Loucy (cell line): Measurements from ENCODE around the gene NFE2.

ENCODE experiments used
- H2AFZ ChIP-seq: fragments of 200-600 bp; sonication (generic); 2 replicates; pipeline ENCODE4 v1.6.0; 2016; ENCODE audit warnings: antibody characterized with exemption, mild to moderate bottlenecking, low read length, moderate library complexity
- H3F3A ChIP-seq: fragments of 200-600 bp; 2 replicates; pipeline ENCODE4 v1.6.0; 2016; ENCODE audit warnings: antibody characterized with exemption, low read depth, mild to moderate bottlenecking
- H3K27me3 ChIP-seq: fragments of 200-600 bp; sonication (generic); 2 replicates; pipeline ENCODE4 v1.6.1; 2014; ENCODE audit warnings: low read length, mild to moderate bottlenecking; ENCODE audit not compliant: insufficient read depth, poor library complexity, severe bottlenecking
- H3K36me3 ChIP-seq: fragments of 200-600 bp; sonication (generic); 2 replicates; pipeline ENCODE4 v1.6.1; 2016; ENCODE audit warnings: low read length; ENCODE audit not compliant: insufficient read depth
- H3K4me1 ChIP-seq: fragments of 200-600 bp; sonication (generic); 2 replicates; pipeline ENCODE4 v1.5.1; 2014; ENCODE audit warnings: low read length, mild to moderate bottlenecking; ENCODE audit not compliant: insufficient read depth, poor library complexity, severe bottlenecking
- H3K4me2 ChIP-seq: fragments of 200-600 bp; sonication (generic); 2 replicates; pipeline ENCODE4 v1.6.0; 2014; ENCODE audit warnings: antibody characterized with exemption, low read length, low read depth, mild to moderate bottlenecking; ENCODE audit not compliant: poor library complexity, severe bottlenecking
- H3K4me3 ChIP-seq: fragments of 200-600 bp; sonication (generic); 2 replicates; pipeline ENCODE4 v1.5.1; 2014; ENCODE audit warnings: low read length, mild to moderate bottlenecking, mixed read lengths; ENCODE audit not compliant: poor library complexity, severe bottlenecking
- H3K79me2 ChIP-seq: fragments of 200-600 bp; sonication (generic); 2 replicates; pipeline ENCODE4 v1.6.1; 2014; ENCODE audit warnings: low read length; ENCODE audit not compliant: insufficient read depth
- H3K9ac ChIP-seq: fragments of 200-600 bp; sonication (generic); 2 replicates; pipeline ENCODE4 v1.6.0; 2014; ENCODE audit warnings: mild to moderate bottlenecking, low read depth, low read length, moderate library complexity; ENCODE audit not compliant: poor library complexity, severe bottlenecking
- H3K9me2 ChIP-seq: fragments of 200-600 bp; sonication (generic); replicated peaks from 2 replicates; pipeline ENCODE4 v1.6.1; 2016; ENCODE audit warnings: low read depth, low read length, mixed read lengths
- H3K9me3 ChIP-seq: fragments of 200-600 bp; sonication (generic); 2 replicates; pipeline ENCODE4 v1.6.1; 2014; ENCODE audit warnings: mild to moderate bottlenecking, antibody characterized with exemption, low read length, low read depth; ENCODE audit not compliant: insufficient read depth
- H4K20me1 ChIP-seq: fragments of 200-600 bp; sonication (generic); 2 replicates; pipeline ENCODE4 v1.6.0; 2014; ENCODE audit warnings: antibody characterized with exemption, low read length, mild to moderate bottlenecking; ENCODE audit not compliant: insufficient read depth, poor library complexity, severe bottlenecking
- EZH2phosphoT487 ChIP-seq: fragments of 200-600 bp; IDR thresholded peaks from 2 replicates; pipeline ENCODE4 v1.6.1; 2018; ENCODE audit warnings: antibody characterized with exemption, mild to moderate bottlenecking, moderate library complexity, borderline replicate concordance
- TF ChIP-seq, protein P1 (sequence below): fragments of 200-600 bp; sonication (generic); conservative IDR thresholded peaks from 2 replicates; pipeline ENCODE4 v1.5.1; 2014; ENCODE audit warnings: mild to moderate bottlenecking, antibody characterized with exemption, low read length

Gene NFE2

GRCh38 chr12:54276368-54276767 lies 24.4 kb downstream of the NFE2 start:
- TF ChIP-seq EZH2phosphoT487 = no peak
- TF ChIP-seq, protein P1, sequence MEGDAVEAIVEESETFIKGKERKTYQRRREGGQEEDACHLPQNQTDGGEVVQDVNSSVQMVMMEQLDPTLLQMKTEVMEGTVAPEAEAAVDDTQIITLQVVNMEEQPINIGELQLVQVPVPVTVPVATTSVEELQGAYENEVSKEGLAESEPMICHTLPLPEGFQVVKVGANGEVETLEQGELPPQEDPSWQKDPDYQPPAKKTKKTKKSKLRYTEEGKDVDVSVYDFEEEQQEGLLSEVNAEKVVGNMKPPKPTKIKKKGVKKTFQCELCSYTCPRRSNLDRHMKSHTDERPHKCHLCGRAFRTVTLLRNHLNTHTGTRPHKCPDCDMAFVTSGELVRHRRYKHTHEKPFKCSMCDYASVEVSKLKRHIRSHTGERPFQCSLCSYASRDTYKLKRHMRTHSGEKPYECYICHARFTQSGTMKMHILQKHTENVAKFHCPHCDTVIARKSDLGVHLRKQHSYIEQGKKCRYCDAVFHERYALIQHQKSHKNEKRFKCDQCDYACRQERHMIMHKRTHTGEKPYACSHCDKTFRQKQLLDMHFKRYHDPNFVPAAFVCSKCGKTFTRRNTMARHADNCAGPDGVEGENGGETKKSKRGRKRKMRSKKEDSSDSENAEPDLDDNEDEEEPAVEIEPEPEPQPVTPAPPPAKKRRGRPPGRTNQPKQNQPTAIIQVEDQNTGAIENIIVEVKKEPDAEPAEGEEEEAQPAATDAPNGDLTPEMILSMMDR = no peak
- H3K36me3 ChIP-seq = peaks cover 20% of the 10 kb centered on the region
- H3K4me2 ChIP-seq = peak overlapping the region; percentile 99

DNA sequence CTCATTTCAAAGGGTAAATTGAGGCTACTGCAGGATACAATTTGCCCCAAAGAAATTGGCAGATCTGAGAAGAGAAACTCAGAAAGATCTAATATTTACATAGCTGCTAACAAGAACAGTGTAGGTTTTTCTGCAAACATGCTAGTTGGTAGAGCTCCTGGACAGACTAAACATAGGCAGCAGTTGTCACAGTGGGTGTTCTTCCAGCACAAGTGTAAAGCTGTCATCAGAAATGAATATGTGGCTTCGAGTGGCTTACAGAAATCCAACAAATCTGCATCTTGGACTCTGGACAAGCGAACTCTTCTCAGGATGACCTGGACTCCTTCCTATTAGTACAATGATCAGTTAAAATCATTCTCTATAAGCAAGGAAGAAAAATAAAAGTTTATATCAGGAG lies 26.8 kb downstream of the NFE2 start:
- no peaks in the 10 kb centered on the region for H3K9me3 ChIP-seq
- peaks cover 49% of the 10 kb centered on the region for H4K20me1 ChIP-seq
- no peak for TF ChIP-seq EZH2phosphoT487
- TF ChIP-seq, protein P1 = no peak
- no peaks in the 10 kb centered on the region for H3F3A ChIP-seq
- no peaks in the 10 kb centered on the region for H3K9me2 ChIP-seq
- peak overlapping the region; percentile 99 for H3K4me2 ChIP-seq
- H3K36me3 ChIP-seq = peaks cover 18% of the 10 kb centered on the region
- peaks cover under 1% of the 10 kb centered on the region for H3K27me3 ChIP-seq
- peaks cover 38% of the 10 kb centered on the region for H3K4me1 ChIP-seq
- no peak overlapping the region for H2AFZ ChIP-seq
- no peak overlapping the region for H3K9ac ChIP-seq
- no peak overlapping the region for H3K4me3 ChIP-seq
- peaks cover 77% of the 10 kb centered on the region for H3K79me2 ChIP-seq

More at GRCh38 chr12:54276368-54276767, 24.4 kb downstream of the NFE2 start:
- peaks cover 91% of the 10 kb centered on the region for H3K79me2 ChIP-seq
- H3F3A ChIP-seq = no peaks in the 10 kb centered on the region
- H2AFZ ChIP-seq = no peak overlapping the region
- no peaks in the 10 kb centered on the region for H3K9me3 ChIP-seq
- peaks cover 38% of the 10 kb centered on the region for H3K4me1 ChIP-seq
- peaks cover 11% of the 10 kb centered on the region for H3K27me3 ChIP-seq
- H3K4me3 ChIP-seq = peak overlapping the region; percentile 76
- H4K20me1 ChIP-seq = peaks cover 58% of the 10 kb centered on the region
- no peaks in the 10 kb centered on the region for H3K9me2 ChIP-seq
- peak overlapping the region; percentile 51 for H3K9ac ChIP-seq

DNA sequence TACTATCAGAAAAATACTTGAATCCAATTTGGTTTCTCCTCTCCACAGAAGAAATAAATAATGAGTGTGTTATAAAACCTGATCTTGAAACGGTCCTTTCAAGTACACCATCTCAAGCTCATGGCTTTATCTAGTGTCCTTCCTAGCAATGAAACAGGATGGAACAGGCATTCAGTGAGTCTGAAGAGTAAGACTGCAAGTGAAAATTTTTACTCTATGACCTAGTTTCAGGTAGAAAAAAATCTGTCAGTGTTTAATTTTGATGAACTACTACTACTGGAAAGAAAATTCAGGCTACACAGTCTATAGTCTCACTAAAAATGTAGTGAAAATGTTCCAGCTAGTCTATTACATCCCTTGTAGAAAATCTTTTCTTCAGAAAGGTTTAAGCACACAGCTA lies 28.6 kb downstream of the NFE2 start:
- H2AFZ ChIP-seq = no peak overlapping the region
- H3K9ac ChIP-seq = no peak overlapping the region
- no peak overlapping the region for H3K4me2 ChIP-seq
- no peak for TF ChIP-seq EZH2phosphoT487
- TF ChIP-seq, protein P1 = no peak
- no peak overlapping the region for H3K4me3 ChIP-seq
- peaks cover 12% of the 10 kb centered on the region for H3K36me3 ChIP-seq
- H3K4me1 ChIP-seq = peaks cover 23% of the 10 kb centered on the region
- no peaks in the 10 kb centered on the region for H3K9me2 ChIP-seq
- H3K79me2 ChIP-seq = peaks cover 59% of the 10 kb centered on the region
- H3K27me3 ChIP-seq = no peaks in the 10 kb centered on the region
- no peaks in the 10 kb centered on the region for H3F3A ChIP-seq
- H4K20me1 ChIP-seq = peaks cover 32% of the 10 kb centered on the region
- H3K9me3 ChIP-seq = no peaks in the 10 kb centered on the region
